Left forelimb (tissue), 1 donor: ENCODE measurements around the gene ADAMTS16.

Experiments
- DNase-seq: peaks from one replicate; pipeline ENCODE4 v3.0.0-alpha.2; 2018; ENCODE audit warnings: low spot score

ADAMTS16 gene

DNA sequence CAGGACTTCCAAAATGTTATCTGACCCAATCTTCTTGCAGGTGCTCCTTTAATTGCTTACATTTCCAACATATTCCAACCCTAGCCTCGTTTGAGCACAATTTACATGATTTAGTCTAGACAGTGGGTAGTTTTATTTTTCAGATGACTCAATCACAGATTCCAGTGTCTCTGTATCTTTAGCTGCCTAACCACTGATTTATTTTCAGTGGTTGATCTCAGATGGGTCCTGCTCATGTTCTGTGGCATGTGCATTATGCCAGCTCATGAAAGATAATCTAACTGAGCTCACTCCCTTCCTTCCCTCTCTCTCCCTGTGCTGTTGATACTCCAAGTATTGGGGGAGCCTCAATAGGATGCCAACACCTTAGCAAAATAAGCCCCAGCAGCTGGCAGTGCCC, 176.2 kb downstream of the ADAMTS16 start:
- DNase-seq, result no peak

DNA sequence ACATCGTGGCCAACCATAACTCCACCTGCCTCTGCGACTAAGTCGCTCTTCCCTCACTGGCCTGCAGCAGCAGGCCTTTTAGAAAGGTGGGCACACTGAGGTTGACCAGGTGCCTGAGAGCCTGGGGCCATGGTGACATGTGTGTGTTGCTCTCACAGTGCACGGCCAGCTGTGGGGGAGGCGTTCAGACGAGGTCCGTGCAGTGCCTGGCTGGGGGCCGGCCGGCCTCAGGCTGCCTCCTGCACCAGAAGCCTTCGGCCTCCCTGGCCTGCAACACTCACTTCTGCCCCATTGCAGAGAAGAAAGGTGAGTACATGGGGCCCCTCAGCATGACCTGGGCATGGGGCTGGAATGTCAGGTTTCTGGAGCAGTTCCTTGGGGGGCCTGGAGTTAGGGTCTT, 177.8 kb downstream of the ADAMTS16 start:
- DNase-seq, result no peak

DNA sequence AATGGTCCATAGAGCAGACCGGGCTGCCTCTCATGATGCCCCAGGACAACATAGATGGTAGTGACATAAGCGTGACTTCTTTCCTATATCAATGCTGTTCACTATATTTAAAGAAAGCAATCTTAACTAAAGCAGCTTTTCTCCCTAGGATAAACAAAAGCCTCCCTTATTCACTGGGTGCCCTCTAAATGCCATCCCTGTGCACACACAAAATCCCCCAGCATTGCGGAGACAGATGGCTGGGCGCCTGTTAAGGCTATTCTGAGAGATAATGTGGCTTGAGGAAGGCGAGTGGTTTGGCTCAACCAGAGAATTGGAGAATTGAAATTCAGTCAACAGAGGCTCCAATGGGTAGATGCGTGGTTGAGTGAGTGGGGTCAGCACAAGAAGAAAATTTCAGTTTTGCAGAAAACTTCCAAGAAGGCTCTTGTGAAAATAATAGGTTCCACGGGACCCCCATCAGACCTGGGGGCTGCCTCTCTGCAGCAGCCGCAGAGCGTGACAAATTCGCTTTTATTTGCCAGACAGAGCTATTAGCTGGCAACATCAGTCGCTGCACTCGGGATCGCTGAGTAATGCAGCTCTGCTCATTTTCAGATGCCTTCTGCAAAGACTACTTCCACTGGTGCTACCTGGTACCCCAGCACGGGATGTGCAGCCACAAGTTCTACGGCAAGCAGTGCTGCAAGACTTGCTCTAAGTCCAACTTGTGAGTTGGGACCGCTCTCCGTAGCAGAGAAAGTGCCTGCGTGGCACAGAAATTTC, 178.5 kb downstream of the ADAMTS16 start:
- no peak for DNase-seq

DNA sequence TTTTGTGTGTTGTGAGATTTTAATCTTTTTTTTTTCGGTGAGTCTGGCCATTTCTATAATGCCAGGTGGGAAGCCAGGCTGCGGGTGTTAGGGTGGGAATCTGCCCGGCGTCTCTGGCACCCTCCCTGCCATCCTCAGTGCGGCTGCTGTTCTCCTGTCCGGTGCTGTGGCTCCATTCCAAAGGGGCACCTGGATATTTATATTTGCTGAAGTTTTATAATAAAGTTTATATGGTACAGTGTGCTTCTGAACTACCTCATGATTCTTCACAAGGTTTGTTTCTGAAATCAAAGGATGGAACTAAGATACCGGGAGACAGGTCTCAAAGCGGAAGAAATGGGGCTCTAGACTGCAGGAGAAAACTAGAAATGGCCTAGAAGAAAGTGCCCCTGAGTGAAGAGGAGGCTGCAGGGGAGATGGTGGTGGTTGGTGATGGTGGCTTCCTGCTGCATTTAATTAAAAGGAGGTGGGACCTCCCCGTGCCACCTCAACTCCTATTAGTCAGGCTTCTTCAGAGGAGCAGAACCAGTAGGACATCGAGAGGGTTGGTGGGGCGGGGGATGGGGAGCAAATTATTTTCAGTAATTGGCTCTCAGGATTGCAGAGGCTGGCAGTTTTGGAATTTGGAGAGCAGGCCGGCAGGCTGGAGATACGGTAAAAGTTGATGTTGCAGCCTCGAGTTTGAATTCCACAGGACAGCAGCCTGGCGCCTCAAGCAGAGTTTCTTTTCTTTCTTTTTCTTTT, 180.1 kb downstream of the ADAMTS16 start:
- no peak for DNase-seq

DNA sequence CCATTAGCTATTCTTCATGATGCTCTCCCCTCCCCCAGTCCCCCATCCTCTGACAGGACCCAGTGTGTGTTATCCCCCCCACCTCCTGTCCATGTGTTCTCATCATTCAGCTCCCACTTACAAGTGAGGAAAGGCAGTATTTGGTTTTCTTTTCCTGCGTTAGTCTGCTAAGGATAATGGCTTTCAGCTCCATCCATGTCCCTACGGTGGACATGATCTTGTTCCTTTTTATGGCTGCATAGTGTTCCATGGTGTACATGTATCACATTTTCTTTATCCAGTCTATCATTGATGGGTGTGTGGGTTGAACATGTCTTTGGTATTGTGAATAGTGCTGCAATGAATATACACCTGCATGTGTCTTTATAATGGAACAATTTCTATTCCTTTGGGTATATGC, 181.0 kb downstream of the ADAMTS16 start:
- no peak for DNase-seq

DNA sequence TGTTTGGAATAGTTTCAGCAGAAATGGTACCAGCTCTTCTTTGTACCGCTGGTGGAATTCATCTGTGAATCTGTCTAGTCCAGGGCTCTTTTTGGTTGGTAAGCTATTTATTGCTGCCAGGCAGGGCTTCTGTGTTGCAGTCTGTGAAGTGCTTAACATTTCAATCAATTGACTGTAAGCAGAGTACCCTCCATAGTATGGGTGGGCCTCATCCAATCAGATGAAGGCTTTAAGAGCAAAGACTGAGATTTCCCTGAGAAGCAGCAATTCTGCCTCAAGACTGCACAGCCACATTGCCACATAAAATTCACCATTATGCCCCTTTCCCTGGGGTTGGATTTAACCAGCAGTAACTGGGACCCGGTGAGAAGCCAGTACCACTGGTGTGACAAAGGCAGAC, 183.4 kb downstream of the ADAMTS16 start:
- no peak for DNase-seq

DNA sequence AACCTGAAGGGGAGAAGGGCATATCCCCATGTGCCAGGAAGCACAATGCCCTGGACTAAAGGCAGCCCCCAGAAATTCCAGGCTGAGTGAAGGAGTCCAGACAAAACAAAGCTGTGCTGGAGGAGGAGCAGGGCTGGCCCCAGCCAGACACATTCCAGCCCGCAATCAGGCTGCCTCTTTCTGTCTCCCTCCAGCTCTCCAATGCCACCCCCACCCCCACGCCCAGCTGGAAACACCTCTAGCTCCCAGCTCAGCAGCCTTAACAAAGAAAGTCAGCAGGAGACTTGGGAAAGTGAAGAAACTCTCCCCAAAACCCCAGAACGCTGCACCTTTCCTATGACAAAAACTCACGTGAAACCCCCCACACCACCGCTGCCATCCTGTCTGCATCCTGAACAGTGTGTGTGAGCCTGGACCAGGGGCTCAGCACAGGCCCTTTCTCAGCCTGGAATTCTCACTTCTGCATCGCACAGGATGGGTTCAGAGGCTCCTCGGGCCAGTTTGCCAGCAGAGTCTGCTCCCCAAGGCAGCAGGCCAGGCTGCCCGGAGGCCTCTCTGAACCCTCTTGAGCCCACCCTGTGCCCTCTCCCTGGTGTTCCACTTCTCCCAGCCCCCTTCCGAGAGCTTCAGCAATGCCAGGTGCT, 186.1 kb downstream of the ADAMTS16 start:
- DNase-seq, result no peak

DNA sequence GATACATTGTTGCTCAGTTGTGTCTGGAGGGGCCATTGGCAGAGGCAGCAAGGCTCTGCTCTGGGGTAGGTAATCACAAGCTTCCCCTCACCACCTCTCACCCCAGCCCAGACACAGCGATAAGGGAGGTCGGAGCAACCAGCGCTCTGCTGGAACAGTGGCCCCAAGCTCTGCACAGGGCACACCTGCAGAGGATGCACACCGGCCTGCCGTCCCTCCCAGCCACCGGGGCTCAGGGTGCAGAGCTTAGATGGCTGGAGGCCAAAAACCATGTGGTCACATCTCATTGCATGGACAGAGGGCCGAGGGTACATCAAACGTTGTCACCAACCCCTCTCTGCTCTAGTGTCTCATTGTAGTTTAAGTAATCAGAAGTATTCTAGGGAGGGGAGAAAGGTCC, 187.0 kb downstream of the ADAMTS16 start:
- DNase-seq, result no peak

DNA sequence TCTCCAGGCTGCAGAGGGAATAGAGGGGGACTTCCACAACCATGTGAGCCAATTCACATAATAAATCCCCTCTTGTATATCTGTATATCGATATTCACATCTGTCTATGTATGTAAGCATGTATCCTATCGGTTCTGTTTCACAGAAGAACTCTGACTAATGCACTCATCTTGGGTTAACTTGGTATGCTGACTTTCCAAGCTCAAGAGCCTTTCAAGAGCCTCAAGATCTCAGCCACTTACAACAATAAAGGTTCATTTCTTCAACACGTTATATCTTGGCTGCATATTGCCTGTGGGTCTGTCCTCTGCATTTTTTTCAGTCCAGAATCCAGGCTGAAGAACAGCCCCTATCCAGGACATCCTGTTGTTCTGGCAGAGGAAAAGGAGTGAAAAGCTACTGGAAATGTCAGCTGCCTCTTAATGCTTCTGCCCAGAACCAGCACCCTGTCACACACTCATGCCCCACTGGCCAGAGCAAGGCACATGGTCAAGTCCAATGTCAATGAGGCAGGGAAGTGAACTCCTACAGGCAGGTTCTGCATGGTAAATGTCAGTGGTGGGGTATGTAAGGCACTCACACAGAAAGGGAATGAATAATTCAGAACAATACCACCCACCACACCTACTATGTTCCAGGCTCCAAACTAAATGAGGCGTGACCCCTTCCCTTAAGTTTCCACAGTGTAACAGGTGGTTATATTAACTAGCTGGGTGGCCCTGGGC, 190.8 kb downstream of the ADAMTS16 start:
- no peak for DNase-seq

DNA sequence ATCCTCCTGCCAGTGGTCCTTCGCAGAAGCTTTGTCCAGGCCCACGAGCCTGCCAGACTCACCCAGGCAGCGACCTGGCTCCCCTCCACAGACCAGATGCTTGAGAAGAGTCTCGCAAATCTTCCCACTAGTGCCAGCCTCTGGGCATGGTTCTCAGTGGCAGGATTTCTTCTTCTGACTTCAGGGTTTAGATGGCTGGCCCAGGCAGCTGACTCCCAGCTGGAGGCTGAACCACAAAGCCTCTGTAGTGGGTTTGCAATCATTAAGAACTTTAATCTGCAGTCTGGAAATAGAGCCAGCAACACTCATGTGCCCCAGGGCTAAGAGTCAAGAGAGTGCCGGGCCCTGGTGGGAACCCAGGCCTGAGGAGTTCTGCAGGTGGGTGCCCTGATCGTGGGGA, 191.7 kb downstream of the ADAMTS16 start:
- no peak for DNase-seq

DNA sequence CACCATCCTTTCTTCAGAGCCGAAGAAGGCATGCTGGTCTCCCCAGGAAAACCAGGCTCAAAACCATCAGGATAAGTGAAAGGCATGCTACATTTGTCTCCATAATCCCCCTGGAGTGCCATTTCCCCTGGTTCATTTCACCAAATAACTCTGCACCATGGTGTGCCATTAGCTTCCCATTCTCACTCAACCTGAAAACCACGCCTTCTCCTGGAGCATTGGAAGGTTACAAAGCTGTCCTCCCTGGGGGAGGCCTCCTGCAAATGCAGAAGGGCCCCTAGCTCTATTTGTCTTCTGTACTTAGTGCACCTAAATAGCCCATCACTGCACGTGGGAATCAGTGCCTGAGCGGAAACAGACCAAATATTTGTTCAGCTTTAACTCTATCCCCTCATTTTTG, 192.2 kb downstream of the ADAMTS16 start:
- no peak for DNase-seq

DNA sequence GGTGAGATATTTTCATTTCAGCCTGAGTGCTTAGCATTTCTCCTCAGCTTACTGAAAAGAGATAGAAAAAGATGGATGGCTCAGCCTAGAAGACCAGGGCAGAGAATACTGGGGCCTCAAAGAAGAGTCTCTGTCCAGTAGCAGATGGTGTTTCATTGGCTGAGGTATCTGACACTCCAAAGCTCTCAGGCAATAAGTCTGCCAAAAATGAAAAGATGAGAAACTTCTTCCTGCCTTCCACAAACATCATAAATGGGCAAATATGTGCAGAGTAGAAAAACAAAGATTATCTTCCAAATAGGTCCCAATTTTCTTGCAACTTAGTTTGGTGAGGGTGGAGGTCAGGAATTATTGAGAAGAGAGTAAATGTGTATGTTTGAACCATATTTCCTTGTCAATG, 195.0 kb downstream of the ADAMTS16 start:
- no peak for DNase-seq

DNA sequence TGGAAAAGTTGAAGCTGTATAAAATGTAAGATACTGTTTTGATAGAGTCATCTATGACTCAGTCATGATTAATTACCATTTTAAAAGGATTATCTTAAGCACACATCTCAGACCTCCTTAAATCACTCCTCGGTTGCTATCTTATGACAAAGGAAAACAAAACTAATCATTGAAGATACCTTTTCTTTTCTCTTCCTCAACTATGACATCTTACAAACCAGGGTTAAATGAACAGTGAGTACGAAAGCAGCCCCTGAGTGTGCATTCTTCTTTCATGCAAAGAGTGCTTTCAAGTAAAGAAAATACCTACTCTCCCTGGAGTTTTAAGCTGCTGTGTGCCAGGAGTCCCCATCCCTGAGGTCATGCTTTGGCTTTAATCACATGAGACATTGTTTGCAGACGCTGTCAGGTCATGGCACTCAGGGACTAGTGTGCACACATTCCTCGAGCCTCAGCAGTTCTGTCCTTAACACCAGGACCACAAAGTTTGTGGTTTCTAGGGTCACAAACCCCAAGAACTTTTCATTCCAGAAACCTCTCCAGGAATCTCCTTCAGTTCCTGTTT, 195.7 kb downstream of the ADAMTS16 start:
- no peak for DNase-seq

DNA sequence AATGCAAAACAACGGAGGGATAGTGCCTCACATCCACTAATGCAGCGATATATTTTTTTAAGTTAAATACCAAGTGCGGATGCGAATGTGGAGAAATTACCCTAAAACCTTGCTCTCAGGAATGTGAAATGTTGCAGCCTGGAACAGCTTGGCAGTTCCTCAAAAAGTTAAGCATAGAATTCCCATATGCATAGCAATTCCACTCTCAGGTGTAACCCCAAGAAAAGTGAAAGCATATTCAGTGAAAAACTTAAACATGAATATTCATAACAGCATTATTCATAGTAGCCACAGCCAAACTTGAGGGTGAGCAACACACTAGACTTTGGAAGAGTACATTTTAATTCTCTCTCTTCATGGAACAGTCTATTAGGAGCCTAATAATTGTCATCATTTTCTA, 199.1 kb downstream of the ADAMTS16 start:
- no peak for DNase-seq

DNA sequence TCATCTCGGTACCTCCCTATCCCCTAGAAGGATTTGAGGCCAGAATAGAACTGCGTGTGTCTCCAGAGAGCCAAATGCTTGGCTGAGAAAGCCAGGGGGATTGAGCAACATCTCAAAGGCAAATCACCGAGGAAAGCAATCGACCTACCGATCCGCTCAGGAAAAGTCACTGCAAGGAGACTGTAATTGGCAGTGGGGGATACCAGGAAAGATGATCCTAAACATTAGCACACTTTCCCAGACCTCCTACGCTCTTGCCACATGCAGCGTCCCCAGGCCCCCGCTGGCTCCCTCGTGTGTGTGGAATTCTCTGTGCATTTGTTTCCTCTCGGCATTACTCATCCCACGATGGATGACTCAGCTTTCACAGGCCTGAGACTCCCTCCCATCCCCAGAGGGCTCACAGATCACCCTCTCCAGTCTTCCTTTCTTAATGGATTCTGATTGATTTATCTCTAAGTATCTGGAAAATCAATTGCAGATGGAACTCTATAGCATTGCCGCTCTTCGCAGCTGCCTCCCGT, 200.1 kb downstream of the ADAMTS16 start:
- DNase-seq, result peak; percentile 73

DNA sequence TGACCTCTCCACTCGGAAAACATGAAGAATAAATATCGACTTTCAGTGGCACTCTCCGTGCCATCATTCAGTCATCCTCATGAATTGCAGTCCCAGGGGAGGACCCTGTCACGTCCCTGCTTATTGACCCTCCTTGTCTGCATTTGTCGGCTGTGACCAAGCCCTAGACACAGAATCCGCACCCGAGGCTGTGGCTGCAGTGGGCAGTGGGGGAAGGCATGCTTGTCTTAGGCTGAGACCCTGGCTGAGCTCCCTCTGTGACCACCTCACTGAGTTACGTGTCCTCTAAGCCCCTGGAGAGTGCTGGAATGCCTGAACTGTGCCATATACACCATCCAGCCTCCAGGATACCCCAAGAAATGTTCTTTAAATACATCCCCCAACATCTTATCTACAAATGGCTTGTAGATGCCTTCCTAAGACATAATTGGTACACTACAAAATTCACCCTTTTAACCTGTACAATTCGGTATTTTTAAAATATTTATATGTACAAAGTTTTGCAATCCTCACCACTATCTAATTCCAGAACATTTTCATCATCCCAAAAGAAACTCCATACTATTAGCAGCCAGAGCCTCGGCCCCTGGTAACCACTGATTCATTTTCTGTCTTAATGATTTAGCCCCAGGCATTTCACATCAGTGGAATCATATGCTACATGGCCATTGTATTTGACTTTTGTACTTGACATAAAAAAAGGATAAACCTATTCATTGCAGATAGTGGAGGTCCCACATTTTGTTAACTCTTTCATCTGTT, 201.6 kb downstream of the ADAMTS16 start:
- DNase-seq, result no peak

DNA sequence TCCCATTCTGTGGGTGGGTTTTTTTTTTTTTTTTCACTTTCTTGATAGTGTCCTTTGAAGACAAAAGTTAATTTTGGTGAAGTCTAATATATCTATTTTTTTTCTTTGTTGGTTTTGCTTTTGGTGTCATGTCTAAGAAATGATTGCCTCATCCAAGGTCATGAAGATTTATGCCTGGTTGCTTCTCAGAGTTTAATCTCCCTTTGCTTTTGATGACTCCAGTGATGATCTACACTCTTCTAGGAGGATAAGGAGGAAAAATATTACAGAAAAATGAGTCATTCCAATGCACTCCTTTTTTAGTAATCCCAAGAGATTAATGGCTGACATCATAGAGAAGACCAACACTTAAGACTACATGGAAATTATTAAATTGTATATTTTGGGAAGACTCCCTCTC, 202.7 kb downstream of the ADAMTS16 start:
- no peak for DNase-seq

DNA sequence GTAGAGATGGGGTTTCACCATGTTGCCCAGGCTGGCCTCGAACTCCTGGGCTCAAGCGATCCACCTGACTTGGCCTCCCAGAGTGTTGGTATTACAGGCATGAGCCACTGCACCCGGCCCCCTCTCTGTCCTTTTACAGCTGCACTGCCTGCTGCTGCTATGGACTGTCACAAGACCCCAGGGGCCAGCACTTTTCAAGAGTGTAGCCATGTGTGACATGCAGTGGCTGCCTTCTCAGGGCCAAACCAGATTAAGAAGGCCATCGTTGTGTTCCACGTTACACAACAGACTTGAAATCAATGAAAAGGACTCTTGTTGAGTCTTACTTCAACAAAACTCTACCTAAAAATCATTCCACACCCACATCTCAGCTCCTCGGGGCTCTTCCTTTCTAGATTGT, 203.4 kb downstream of the ADAMTS16 start:
- no peak for DNase-seq

DNA sequence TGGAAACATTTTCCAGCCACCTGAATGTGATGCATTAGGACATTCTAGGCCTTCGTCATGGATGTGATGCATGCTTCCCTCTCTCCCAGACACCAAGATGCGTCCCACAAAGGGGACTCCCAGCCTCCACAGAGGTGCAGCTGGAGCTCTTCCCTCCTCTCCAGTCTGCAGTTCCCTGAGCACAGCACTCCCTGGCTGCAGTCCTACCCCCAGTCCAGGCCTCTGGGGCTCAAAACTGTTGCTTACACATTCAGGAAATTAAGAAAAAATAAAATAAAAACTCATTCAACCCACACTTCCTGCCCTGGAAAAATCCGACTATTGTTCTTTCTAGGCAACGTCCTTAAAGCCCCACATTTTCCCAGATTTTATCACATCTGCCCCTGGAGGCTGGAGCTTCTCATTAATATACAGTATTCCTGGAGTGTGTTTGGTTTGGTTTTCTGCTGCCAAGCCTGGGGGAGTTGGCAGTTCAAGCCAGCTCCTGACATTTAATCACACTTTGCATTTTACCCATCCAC, 204.0 kb downstream of the ADAMTS16 start:
- no peak for DNase-seq

DNA sequence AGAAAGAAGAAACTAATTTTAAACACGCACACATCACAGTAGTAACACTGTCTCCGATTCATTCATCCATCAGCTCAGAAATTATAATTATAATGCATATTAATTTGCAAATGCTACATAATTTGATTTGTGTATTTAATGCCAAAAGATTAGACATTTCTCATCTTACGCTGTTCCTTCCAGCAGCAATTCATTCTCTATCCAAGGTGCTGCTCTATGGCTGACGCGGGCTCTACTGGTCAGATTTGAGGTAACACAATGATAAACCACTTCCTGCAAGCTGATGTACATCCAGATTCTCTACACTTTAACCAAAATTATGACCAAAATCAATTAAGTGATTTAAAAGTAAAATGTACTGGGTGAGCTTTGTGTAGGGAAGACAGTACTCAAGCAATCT, 204.5 kb downstream of the ADAMTS16 start:
- DNase-seq, result no peak

DNA sequence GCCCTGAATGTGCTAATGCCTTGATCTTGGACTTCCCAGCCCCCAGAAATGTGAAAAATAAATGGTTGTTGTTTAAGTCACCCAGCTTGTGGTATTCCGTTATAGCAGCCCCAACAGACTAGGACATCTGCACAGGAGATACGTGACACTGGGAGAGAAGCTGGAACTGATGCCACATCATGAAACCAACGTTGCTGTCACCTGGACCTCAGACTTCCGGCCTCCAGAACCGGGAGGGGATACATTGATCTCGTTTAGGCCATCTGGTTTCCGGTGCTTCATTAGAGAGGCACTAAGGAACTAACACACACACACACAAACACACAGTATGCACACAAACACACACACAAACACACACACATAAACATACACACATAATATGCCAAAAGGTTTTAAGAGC, 207.3 kb downstream of the ADAMTS16 start:
- DNase-seq, result no peak
